Tibial nerve (tissue), 4 donors: Measurements from ENCODE around the gene PLPP3.

Experiments used
- EP300 ChIP-seq, 2 donors: sonication (generic); formaldehyde crosslinking; IDR thresholded peaks; one replicate each; pipeline ENCODE4 v1.6.1; 2017; ENCODE audit warnings: antibody characterized with exemption in 2 of 2, mild to moderate bottlenecking in 1 of 2
- POLR2A ChIP-seq, 2 donors: fragments of 450-650 bp; IDR thresholded peaks; one replicate each; pipeline ENCODE4 v1.6.1; 2017; ENCODE audit warnings: antibody characterized with exemption in 2 of 2, mild to moderate bottlenecking in 2 of 2, moderate library complexity in 2 of 2
- TF ChIP-seq, protein P1 (sequence below), 5 experiments: fragments of 200-600 bp in 3 of 5; fragments of 450-650 bp in 2 of 5; sonication (generic) in 3 of 5; IDR thresholded peaks; one replicate each; pipeline ENCODE4 v1.5.1; 2016 to 2019; ENCODE audit warnings: antibody characterized with exemption in 5 of 5, mild to moderate bottlenecking in 3 of 5, moderate library complexity in 2 of 5

GRCh38 chr1:56477164-56478111 lies 101.9 kb downstream of the PLPP3 start:
- peak in 1 of 2 donors; percentile 30 for TF ChIP-seq POLR2A (IDR thresholded peaks at IDR 0.05)
- TF ChIP-seq EP300 (IDR thresholded peaks at IDR 0.05) = peak in 1 of 2 donors; percentile 61
- TF ChIP-seq, protein P1, sequence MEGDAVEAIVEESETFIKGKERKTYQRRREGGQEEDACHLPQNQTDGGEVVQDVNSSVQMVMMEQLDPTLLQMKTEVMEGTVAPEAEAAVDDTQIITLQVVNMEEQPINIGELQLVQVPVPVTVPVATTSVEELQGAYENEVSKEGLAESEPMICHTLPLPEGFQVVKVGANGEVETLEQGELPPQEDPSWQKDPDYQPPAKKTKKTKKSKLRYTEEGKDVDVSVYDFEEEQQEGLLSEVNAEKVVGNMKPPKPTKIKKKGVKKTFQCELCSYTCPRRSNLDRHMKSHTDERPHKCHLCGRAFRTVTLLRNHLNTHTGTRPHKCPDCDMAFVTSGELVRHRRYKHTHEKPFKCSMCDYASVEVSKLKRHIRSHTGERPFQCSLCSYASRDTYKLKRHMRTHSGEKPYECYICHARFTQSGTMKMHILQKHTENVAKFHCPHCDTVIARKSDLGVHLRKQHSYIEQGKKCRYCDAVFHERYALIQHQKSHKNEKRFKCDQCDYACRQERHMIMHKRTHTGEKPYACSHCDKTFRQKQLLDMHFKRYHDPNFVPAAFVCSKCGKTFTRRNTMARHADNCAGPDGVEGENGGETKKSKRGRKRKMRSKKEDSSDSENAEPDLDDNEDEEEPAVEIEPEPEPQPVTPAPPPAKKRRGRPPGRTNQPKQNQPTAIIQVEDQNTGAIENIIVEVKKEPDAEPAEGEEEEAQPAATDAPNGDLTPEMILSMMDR (IDR thresholded peaks at IDR 0.05) = no peak
